Measurements from ENCODE around the gene DNAJC7. TPM values are rescaled to one million over a fixed set of nuclear protein-coding genes. Genes with fewer than 3 reads are reported as not detected.

The DNAJC7 gene
- total and polyA plus RNA-seq, 4 donors: 66.2 to 89.3 (median 83.0) TPM

- 95% methylated on average over 14 of the region's 14 CpGs for WGBS, 2 donors
- Histone ChIP-seq H3K27me3 (ENCODE audit: control insufficient read depth in 3 of 3, insufficient read depth in 3 of 3, low read length in 2 of 3) (no peaks in the 10 kb centered on the region), H3K4me3 (no peak overlapping the region), H3K9me3 (ENCODE audit: control insufficient read depth in 4 of 4, insufficient read depth in 3 of 4, low read length in 3 of 4) (no peaks in the 10 kb centered on the region), H3K27ac (ENCODE audit: low read depth in 1 of 2, low read length in 1 of 2) (no peak overlapping the region), H3K4me1 (ENCODE audit: control insufficient read depth in 5 of 5, insufficient read depth in 5 of 5, low read length in 5 of 5) (peaks cover 0 to 6% (median 0%) of the 10 kb centered on the region in 5 donors), H3K9ac (ENCODE audit: insufficient read depth in 1 of 2, low read length in 2 of 2) (no peak overlapping the region), H3K36me3 (ENCODE audit: control insufficient read depth in 4 of 4, insufficient read depth in 4 of 4, low read length in 4 of 4) (peaks cover 19 to 47% (median 31%) of the 10 kb centered on the region in 4 donors)
- TF ChIP-seq CTCF (IDR thresholded peaks at IDR 0.05; ENCODE audit: control extremely low read depth, extremely low read depth): no peak
- DNase-seq (no peak), ATAC-seq (ENCODE audit: insufficient read depth, low FRiP score) (no peak)
Observed at GRCh38 chr17:41982026-41982760, 35.0 kb downstream of the DNAJC7 start.

- peaks cover 32 to 58% (median 42%) of the 10 kb centered on the region in 4 donors for H3K36me3 ChIP-seq (ENCODE audit: control insufficient read depth in 4 of 4, insufficient read depth in 4 of 4, low read length in 4 of 4)
- ATAC-seq (ENCODE audit: insufficient read depth, low FRiP score) (no peak), DNase-seq (peak in 1 of 3 donors; percentile 46)
- H3K9ac ChIP-seq (ENCODE audit: insufficient read depth in 1 of 2, low read length in 2 of 2): no peak overlapping the region
- no peaks in the 10 kb centered on the region for H3K9me3 ChIP-seq (ENCODE audit: control insufficient read depth in 4 of 4, insufficient read depth in 3 of 4, low read length in 3 of 4)
- H3K4me3 ChIP-seq: no peak overlapping the region
- no peak for TF ChIP-seq CTCF (IDR thresholded peaks at IDR 0.05; ENCODE audit: control extremely low read depth, extremely low read depth)
- H3K4me1 ChIP-seq (ENCODE audit: control insufficient read depth in 5 of 5, insufficient read depth in 5 of 5, low read length in 5 of 5): peaks cover 0 to 11% (median 0%) of the 10 kb centered on the region in 5 donors
- WGBS, 2 donors: 80 to 89% methylated on average over 4 of the region's 4 CpGs
- peak overlapping the region in 1 of 2 donors; percentile 37 for H3K27ac ChIP-seq (ENCODE audit: low read depth in 1 of 2, low read length in 1 of 2)
- no peaks in the 10 kb centered on the region for H3K27me3 ChIP-seq (ENCODE audit: control insufficient read depth in 3 of 3, insufficient read depth in 3 of 3, low read length in 2 of 3)
Observed at GRCh38 chr17:41977991-41978390, 39.2 kb downstream of the DNAJC7 start.

DNA sequence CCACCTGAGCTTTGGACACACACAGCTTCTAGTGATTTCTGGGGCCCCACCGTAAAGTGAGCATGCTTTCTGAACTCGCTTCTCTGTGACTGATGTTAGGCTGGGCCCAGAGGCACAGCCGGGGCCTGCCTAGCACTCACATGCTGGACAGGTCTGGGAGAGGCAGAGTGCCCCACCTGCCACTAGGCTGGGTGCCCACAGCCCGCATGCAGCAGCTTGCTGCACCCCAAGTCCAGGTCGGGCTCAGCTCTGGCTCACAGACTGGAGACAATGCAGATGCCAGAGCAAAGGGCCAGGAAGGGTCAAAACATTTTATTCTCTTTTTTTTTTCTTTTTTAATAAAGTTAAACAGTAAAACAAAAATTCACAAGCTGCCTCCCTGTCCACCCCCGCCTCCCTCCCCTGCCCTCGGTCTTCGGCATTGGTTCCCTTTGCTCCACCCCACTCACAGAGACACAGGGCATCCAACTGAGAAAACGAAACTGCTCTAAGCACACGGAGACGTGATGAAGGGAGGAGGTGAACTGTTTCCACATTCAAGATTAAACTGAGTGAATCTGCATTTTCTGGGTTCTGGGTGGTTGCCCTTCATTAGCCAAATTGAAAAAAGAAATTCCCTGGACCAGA lies 41.0 kb downstream of the DNAJC7 start:
- ATAC-seq (ENCODE audit: insufficient read depth, low FRiP score) (no peak), DNase-seq (no peak)
- Histone ChIP-seq H3K27me3 (ENCODE audit: control insufficient read depth in 3 of 3, insufficient read depth in 3 of 3, low read length in 2 of 3) (no peaks in the 10 kb centered on the region), H3K4me3 (no peak overlapping the region), H3K36me3 (ENCODE audit: control insufficient read depth in 4 of 4, insufficient read depth in 4 of 4, low read length in 4 of 4) (peaks cover 34 to 59% (median 42%) of the 10 kb centered on the region in 4 donors), H3K4me1 (ENCODE audit: control insufficient read depth in 5 of 5, insufficient read depth in 5 of 5, low read length in 5 of 5) (peaks cover 0 to 12% (median 0%) of the 10 kb centered on the region in 5 donors), H3K9me3 (ENCODE audit: control insufficient read depth in 4 of 4, insufficient read depth in 3 of 4, low read length in 3 of 4) (no peaks in the 10 kb centered on the region), H3K27ac (ENCODE audit: low read depth in 1 of 2, low read length in 1 of 2) (peak overlapping the region in 1 of 2 donors; percentile 26), H3K9ac (ENCODE audit: insufficient read depth in 1 of 2, low read length in 2 of 2) (no peak overlapping the region)
- 73 to 84% methylated on average over 11 of the region's 11 CpGs for WGBS, 2 donors
- no peak for TF ChIP-seq CTCF (IDR thresholded peaks at IDR 0.05; ENCODE audit: control extremely low read depth, extremely low read depth)

All from lung (tissue), 12 donors.